NOMO-1 treated with dmso at 0.1 percent for 144 hours (cell line): ENCODE measurements around the gene HTT.

Experiments
- DNase-seq: peaks from one replicate; lab custom pipeline; 2025; ENCODE audit not compliant: unreplicated experiment; lab: John Stamatoyannopoulos, UW

Gene HTT

GRCh38 chr4:3215256-3215655, 140.8 kb downstream of the HTT start:
- no peak for DNase-seq

GRCh38 chr4:3215733-3216132, 141.3 kb downstream of the HTT start:
- DNase-seq: no peak

- no peak for DNase-seq
Measured at GRCh38 chr4:3217266-3217665, 142.8 kb downstream of the HTT start.

- DNase-seq: no peak
Measured at GRCh38 chr4:3217771-3218170, 143.3 kb downstream of the HTT start.

- no peak for DNase-seq
Measured at GRCh38 chr4:3218824-3219760, 144.6 kb downstream of the HTT start.

- DNase-seq: no peak
Measured at GRCh38 chr4:3219761-3220475, 145.4 kb downstream of the HTT start.

GRCh38 chr4:3220476-3221183, 146.1 kb downstream of the HTT start:
- DNase-seq: no peak

- DNase-seq: no peak
Measured at GRCh38 chr4:3221184-3221494, 146.7 kb downstream of the HTT start.

GRCh38 chr4:3221996-3222395, 147.5 kb downstream of the HTT start:
- DNase-seq: no peak

GRCh38 chr4:3223346-3223745, 148.9 kb downstream of the HTT start:
- DNase-seq: no peak

- peak; percentile 76 for DNase-seq
Measured at GRCh38 chr4:3223956-3224748, 149.7 kb downstream of the HTT start.

GRCh38 chr4:3225071-3225850, 150.8 kb downstream of the HTT start:
- no peak for DNase-seq

- peak; percentile 87 for DNase-seq
Measured at GRCh38 chr4:3225936-3226335, 151.5 kb downstream of the HTT start.

GRCh38 chr4:3226467-3226866, 152.0 kb downstream of the HTT start:
- DNase-seq: peak; percentile 39

GRCh38 chr4:3226944-3227343, 152.5 kb downstream of the HTT start:
- no peak for DNase-seq

GRCh38 chr4:3227878-3228675, 153.6 kb downstream of the HTT start:
- DNase-seq: no peak

- DNase-seq: no peak
Measured at GRCh38 chr4:3228881-3229280, 154.4 kb downstream of the HTT start.

GRCh38 chr4:3229328-3229727, 154.8 kb downstream of the HTT start:
- no peak for DNase-seq

- no peak for DNase-seq
Measured at GRCh38 chr4:3229964-3230363, 155.5 kb downstream of the HTT start.
